Measurements from ENCODE around the gene MYOC.
"Not testable (repeated sequence)": the region's sequence is repeated elsewhere in the genome, so short reads cannot be mapped to it uniquely, and the experiment has no call there.

Gene MYOC

GRCh38 chr1:171613282-171613681, 39.2 kb downstream of the MYOC start:
- DNase-seq (ENCODE audit: insufficient read length, low spot score), result no peak
- no peak for FAIRE-seq

- no peak for DNase-seq (ENCODE audit: insufficient read length, low spot score)
- no peak for FAIRE-seq
Observed at GRCh38 chr1:171611306-171611705, 41.2 kb downstream of the MYOC start.

- FAIRE-seq, result no peak
- no peak for DNase-seq (ENCODE audit: insufficient read length, low spot score)
Observed at GRCh38 chr1:171610385-171610784, 42.1 kb downstream of the MYOC start.

GRCh38 chr1:171606402-171606941, 46.0 kb downstream of the MYOC start:
- no peak for FAIRE-seq

GRCh38 chr1:171603042-171603441, 49.4 kb downstream of the MYOC start:
- not testable (repeated sequence) for FAIRE-seq; DNase-seq (ENCODE audit: insufficient read length, low spot score)

More at GRCh38 chr1:171606402-171606941, 46.0 kb downstream of the MYOC start:
- DNase-seq (ENCODE audit: insufficient read length, low spot score), result no peak

- FAIRE-seq, result no peak
- no peak for DNase-seq (ENCODE audit: insufficient read length, low spot score)
Observed at GRCh38 chr1:171600862-171601261, 51.6 kb downstream of the MYOC start.

GRCh38 chr1:171600310-171600709, 52.2 kb downstream of the MYOC start:
- not testable (repeated sequence) for DNase-seq (ENCODE audit: insufficient read length, low spot score); FAIRE-seq

GRCh38 chr1:171597203-171597602, 55.3 kb downstream of the MYOC start:
- no peak for FAIRE-seq
- DNase-seq (ENCODE audit: insufficient read length, low spot score), result no peak

GRCh38 chr1:171596705-171597104, 55.8 kb downstream of the MYOC start:
- FAIRE-seq, result no peak
- DNase-seq (ENCODE audit: insufficient read length, low spot score), result no peak

- DNase-seq (ENCODE audit: insufficient read length, low spot score) (no peak), FAIRE-seq (no peak)
Observed at GRCh38 chr1:171596119-171596518, 56.4 kb downstream of the MYOC start.

GRCh38 chr1:171595324-171595723, 57.2 kb downstream of the MYOC start:
- DNase-seq (ENCODE audit: insufficient read length, low spot score) (no peak), FAIRE-seq (no peak)

- FAIRE-seq (no peak), DNase-seq (ENCODE audit: insufficient read length, low spot score) (no peak)
Observed at GRCh38 chr1:171590022-171590421, 62.5 kb downstream of the MYOC start.

- DNase-seq (ENCODE audit: insufficient read length, low spot score), result no peak
- FAIRE-seq, result no peak
Observed at GRCh38 chr1:171588230-171588629, 64.3 kb downstream of the MYOC start.

- FAIRE-seq, result no peak
- DNase-seq (ENCODE audit: insufficient read length, low spot score), result no peak
Observed at GRCh38 chr1:171585715-171586114, 66.8 kb downstream of the MYOC start.

All from HTR-8/SVneo (cell line).